K562 (cell line): ENCODE data around the gene DCTN1. TPM values are rescaled to one million over a fixed set of nuclear protein-coding genes. Genes with fewer than 3 reads are reported as not detected.

ENCODE experiments used
- ATAC-seq: fragments of 200-7000 bp; cut with Tn5 transposase; 3 replicates; pipeline ENCODE4 v1.9.1; 2020; ENCODE audit warnings: moderate library complexity
- BruUV-seq: library from RNA; stranded (reverse); fragments of 400-500 nt; replicated peaks from 2 replicates; lab custom pipeline; 2021; lab: Mats Ljungman, UMichigan
- CTCF ChIA-PET: fragments of 300-600 bp; formaldehyde crosslinking; extraction: SDS; loops from one replicate; lab custom pipeline; 2021; ENCODE audit warnings: low intra/inter-chr PET ratio; lab: Yijun Ruan, JAX
- POLR2A ChIA-PET: fragments of 300-600, 350-650 bp; sonication (Branson Sonifier 250); formaldehyde crosslinking; extraction: SDS; loops from one replicate; lab custom pipeline; 2021; ENCODE audit warnings: antibody characterized with exemption, inconsistent platforms; lab: Yijun Ruan, JAX
- DNase-seq, 4 experiments: peaks; one replicate each; pipeline versions ENCODE4 v3.0.0 to v3.0.0-alpha.2; 2011 to 2018; ENCODE audit warnings: low spot score in 3 of 4, mixed read lengths in 3 of 4; ENCODE audit errors: extremely low read depth in 1 of 4
- FAIRE-seq: peaks from 2 replicates; lab custom pipeline; 2011; peaks lifted over from hg19 to GRCh38; lab: Jason Lieb, UNC
- H2AFZ ChIP-seq: 2 replicates; pipeline ENCODE4 v1.6.0; 2011; ENCODE audit warnings: low read depth, low read length, control low read depth, inconsistent platforms
- H3K27ac ChIP-seq: fragments of 200-600 bp; 3 replicates; pipeline ENCODE4 v1.8.0; 2011; ENCODE audit warnings: low read depth, mild to moderate bottlenecking, control low read depth, inconsistent platforms, low read length, moderate library complexity, mixed read lengths; ENCODE audit errors: extremely low read depth
- H3K27me3 ChIP-seq, 2 experiments: fragments of 300-600 bp in 1 of 2; 2 replicates in 1 of 2; 3 replicates in 1 of 2; pipeline versions ENCODE4 v1.6.0 to v1.8.0; 2011; ENCODE audit warnings: inconsistent platforms in 2 of 2, low read length in 2 of 2, mild to moderate bottlenecking in 1 of 2, mixed read lengths in 1 of 2, moderate library complexity in 1 of 2; ENCODE audit not compliant: control insufficient read depth in 2 of 2, insufficient read depth in 2 of 2
- H3K36me3 ChIP-seq: fragments of 300-600 bp; 3 replicates; pipeline ENCODE4 v1.8.0; 2011; ENCODE audit warnings: mild to moderate bottlenecking, low read length, inconsistent platforms; ENCODE audit not compliant: control insufficient read depth, insufficient read depth
- H3K4me1 ChIP-seq, 2 experiments: fragments of 200-600 bp in 1 of 2; replicated peaks in 1 of 2; 2 replicates in 1 of 2; 3 replicates in 1 of 2; pipeline versions ENCODE4 v1.5.1 to v1.8.0; 2011; ENCODE audit warnings: inconsistent platforms in 2 of 2, low read length in 2 of 2, mild to moderate bottlenecking in 1 of 2, mixed read lengths in 1 of 2, moderate library complexity in 1 of 2; ENCODE audit not compliant: control insufficient read depth in 2 of 2, insufficient read depth in 2 of 2
- H3K4me2 ChIP-seq: 2 replicates; pipeline ENCODE4 v1.6.1; 2011; ENCODE audit warnings: low read length, control low read depth, inconsistent platforms, mixed read lengths; ENCODE audit not compliant: insufficient read depth
- H3K4me3 ChIP-seq: fragments of 200-600 bp; sonication (generic), shearing (Covaris generic); 2 replicates; pipeline ENCODE4 v1.5.1; 2016; ENCODE audit warnings: control low read depth, inconsistent platforms
- H3K79me2 ChIP-seq: fragments of 200-600 bp; 3 replicates; pipeline ENCODE4 v1.8.0; 2011; ENCODE audit warnings: low read length, inconsistent platforms; ENCODE audit not compliant: control insufficient read depth, insufficient read depth
- H3K9ac ChIP-seq, 2 experiments: 2 replicates each; pipeline versions ENCODE4 v1.6.0 to v1.6.1; 2011; ENCODE audit warnings: low read depth in 2 of 2, low read length in 2 of 2, control low read depth in 1 of 2, inconsistent platforms in 1 of 2, mild to moderate bottlenecking in 1 of 2, mixed read lengths in 1 of 2; ENCODE audit not compliant: insufficient read depth in 1 of 2
- H3K9me1 ChIP-seq: one replicate; pipeline ENCODE4 v1.6.0; 2011; ENCODE audit warnings: inconsistent platforms, mild to moderate bottlenecking, low read length, moderate library complexity; ENCODE audit not compliant: control insufficient read depth, insufficient read depth
- H3K9me3 ChIP-seq: replicated peaks from 2 replicates; pipeline ENCODE4 v1.5.1; 2011; ENCODE audit warnings: low read depth, low read length, inconsistent platforms; ENCODE audit not compliant: control insufficient read depth, insufficient read depth
- H4K20me1 ChIP-seq: replicated peaks from 2 replicates; pipeline ENCODE4 v1.6.1; 2011; ENCODE audit warnings: low read length, inconsistent platforms, mixed read lengths; ENCODE audit not compliant: control insufficient read depth, insufficient read depth
- CTBP1 ChIP-seq: fragments of 450-650 bp; IDR thresholded peaks from 2 replicates; pipeline ENCODE4 v1.6.1; 2016; ENCODE audit warnings: borderline replicate concordance
- NFYB ChIP-seq: IDR thresholded peaks from 2 replicates; pipeline ENCODE4 v1.6.1; 2011; ENCODE audit warnings: mild to moderate bottlenecking, moderate library complexity; ENCODE audit not compliant: insufficient read length; ENCODE audit errors: extremely low read depth
- ZNF280A ChIP-seq: fragments of 450-650 bp; IDR thresholded peaks from 2 replicates; pipeline ENCODE4 v1.6.1; 2018; ENCODE audit warnings: mild to moderate bottlenecking, low read depth; ENCODE audit not compliant: partially characterized antibody
- WGBS: fragments of 100-300 bp; shearing (Covaris generic); methylation state at CpG from one replicate; pipeline ENCODE4 v1.1.6; 2016; ENCODE audit warnings: low coverage, mixed read lengths; ENCODE audit not compliant: insufficient coverage; ENCODE audit errors: missing lambda C conversion rate; 5-methylcytosine and 5-hydroxymethylcytosine counted together
- in situ Hi-C: fragments of 300-500 bp; cut with MboI; formaldehyde crosslinking; loops from 4 replicates; pipeline ENCODE4 v1.15.0; 2018; ENCODE audit warnings: inconsistent platforms, mixed read lengths
- intact Hi-C: fragments of 100-400 bp; cut with micrococcal nuclease; formaldehyde crosslinking; loops from 2 replicates; pipeline ENCODE4 v1.14.2; 2022
- polyA plus RNA-seq, 8 experiments: library from polyadenylated mRNA; depleted of rRNA in 4 of 8; stranded (reverse) in 5 of 8; unstranded in 3 of 8; fragments of >200 nt; fragmentation: Nextera tagmentation in 2 of 8; fragmentation: Illumina TruSeq in 1 of 8; extraction: Ambion mirVana in 2 of 8; extraction: Trizol in 1 of 8; gene quantifications; 2 replicates each; pipeline versions ENCODE4 v1.2.1 to v1.2.3, GENCODE V29; 2011 to 2014; ENCODE audit warnings: inconsistent platforms in 1 of 8, missing spikeins in 1 of 8
- total RNA-seq, 7 experiments: library from RNA; depleted of rRNA in 6 of 7; stranded (reverse); fragments of >200 nt in 6 of 7; fragmentation: Illumina TruSeq in 2 of 7; extraction: Trizol in 2 of 7; gene quantifications; 2 replicates each; pipeline versions ENCODE4 v1.2.1 to v1.2.3, GENCODE V29; 2011 to 2021; ENCODE audit warnings: low replicate concordance in 1 of 7
- TF ChIP-seq, protein P1 (sequence below): fragments of 150-350 bp; IDR thresholded peaks from 2 replicates; pipeline ENCODE4 v1.6.1; 2014; ENCODE audit warnings: low read depth, mild to moderate bottlenecking, low read length, borderline replicate concordance
- TF ChIP-seq, protein P2 (sequence below): sonication (generic); formaldehyde crosslinking; IDR thresholded peaks from 2 replicates; pipeline ENCODE4 v1.8.1; 2023; ENCODE audit warnings: mild to moderate bottlenecking, missing genetic modification reagents

The DCTN1 gene
- total and polyA plus RNA-seq, 9 of the 15 experiments (the other 6 are each of a cell fraction or from before 2014, with no cell fraction given), result 23.9 to 71.7 (median 45.0) TPM

DNA sequence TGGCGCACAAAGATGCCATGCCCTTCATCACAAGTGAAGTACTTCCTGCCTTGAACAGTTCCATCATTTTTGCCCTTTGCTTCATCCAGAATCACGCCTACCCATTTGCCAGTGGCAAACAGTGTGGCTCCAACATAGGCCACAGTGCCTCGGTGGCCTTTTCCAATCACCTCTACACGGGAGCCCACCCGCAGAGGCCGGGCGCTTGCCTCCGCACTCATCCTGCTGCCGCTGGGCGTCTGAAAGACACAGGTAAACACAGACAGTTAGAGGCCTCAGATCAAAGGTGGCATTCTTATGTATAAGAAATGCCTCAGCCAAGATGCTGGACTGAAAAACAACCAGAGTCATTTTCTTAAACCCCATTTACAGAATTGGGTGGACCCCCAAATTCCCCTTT lies 2.1 kb downstream of the DCTN1 start:
- H3K4me1 ChIP-seq, result peaks cover 11 to 18% of the 10 kb centered on the region in 2 experiments; a peak in 4 of 5 replicates
- no peaks in the 10 kb centered on the region for H3K9me3 ChIP-seq
- H3K79me2 ChIP-seq, result peaks cover 10% of the 10 kb centered on the region; the same call in 2 of the 3 replicates
- intact Hi-C loops, result no loop called here
- no peaks in the 10 kb centered on the region for H3K27me3 ChIP-seq
- H3K27ac ChIP-seq, result no peak overlapping the region
- DNase-seq (no peak), FAIRE-seq (no peak), ATAC-seq (no peak)
- POLR2A ChIA-PET, result no interaction called here
- no peak overlapping the region for H3K4me2 ChIP-seq
- TF ChIP-seq ZNF280A (no peak), NFYB (no peak), CTBP1 (no peak)
- TF ChIP-seq, protein P1, sequence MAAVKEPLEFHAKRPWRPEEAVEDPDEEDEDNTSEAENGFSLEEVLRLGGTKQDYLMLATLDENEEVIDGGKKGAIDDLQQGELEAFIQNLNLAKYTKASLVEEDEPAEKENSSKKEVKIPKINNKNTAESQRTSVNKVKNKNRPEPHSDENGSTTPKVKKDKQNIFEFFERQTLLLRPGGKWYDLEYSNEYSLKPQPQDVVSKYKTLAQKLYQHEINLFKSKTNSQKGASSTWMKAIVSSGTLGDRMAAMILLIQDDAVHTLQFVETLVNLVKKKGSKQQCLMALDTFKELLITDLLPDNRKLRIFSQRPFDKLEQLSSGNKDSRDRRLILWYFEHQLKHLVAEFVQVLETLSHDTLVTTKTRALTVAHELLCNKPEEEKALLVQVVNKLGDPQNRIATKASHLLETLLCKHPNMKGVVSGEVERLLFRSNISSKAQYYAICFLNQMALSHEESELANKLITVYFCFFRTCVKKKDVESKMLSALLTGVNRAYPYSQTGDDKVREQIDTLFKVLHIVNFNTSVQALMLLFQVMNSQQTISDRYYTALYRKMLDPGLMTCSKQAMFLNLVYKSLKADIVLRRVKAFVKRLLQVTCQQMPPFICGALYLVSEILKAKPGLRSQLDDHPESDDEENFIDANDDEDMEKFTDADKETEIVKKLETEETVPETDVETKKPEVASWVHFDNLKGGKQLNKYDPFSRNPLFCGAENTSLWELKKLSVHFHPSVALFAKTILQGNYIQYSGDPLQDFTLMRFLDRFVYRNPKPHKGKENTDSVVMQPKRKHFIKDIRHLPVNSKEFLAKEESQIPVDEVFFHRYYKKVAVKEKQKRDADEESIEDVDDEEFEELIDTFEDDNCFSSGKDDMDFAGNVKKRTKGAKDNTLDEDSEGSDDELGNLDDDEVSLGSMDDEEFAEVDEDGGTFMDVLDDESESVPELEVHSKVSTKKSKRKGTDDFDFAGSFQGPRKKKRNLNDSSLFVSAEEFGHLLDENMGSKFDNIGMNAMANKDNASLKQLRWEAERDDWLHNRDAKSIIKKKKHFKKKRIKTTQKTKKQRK, result no peak
- TF ChIP-seq, protein P2, sequence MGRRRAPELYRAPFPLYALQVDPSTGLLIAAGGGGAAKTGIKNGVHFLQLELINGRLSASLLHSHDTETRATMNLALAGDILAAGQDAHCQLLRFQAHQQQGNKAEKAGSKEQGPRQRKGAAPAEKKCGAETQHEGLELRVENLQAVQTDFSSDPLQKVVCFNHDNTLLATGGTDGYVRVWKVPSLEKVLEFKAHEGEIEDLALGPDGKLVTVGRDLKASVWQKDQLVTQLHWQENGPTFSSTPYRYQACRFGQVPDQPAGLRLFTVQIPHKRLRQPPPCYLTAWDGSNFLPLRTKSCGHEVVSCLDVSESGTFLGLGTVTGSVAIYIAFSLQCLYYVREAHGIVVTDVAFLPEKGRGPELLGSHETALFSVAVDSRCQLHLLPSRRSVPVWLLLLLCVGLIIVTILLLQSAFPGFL (CRISPR knock-in tag), result no peak
- H3K4me3 ChIP-seq, result no peak overlapping the region
- BruUV-seq, result no TSS peak
- peaks cover 12% of the 10 kb centered on the region; the same call in 2 of the 3 replicates for H3K36me3 ChIP-seq
- in situ Hi-C loops, result no loop called here
- H3K9me1 ChIP-seq, result no peaks in the 10 kb centered on the region
- no peak overlapping the region for H2AFZ ChIP-seq
- CTCF ChIA-PET, result no interaction called here
- H3K9ac ChIP-seq, result no peak overlapping the region
- no peaks in the 10 kb centered on the region; the same call in none of the 2 replicates for H4K20me1 ChIP-seq
- WGBS, result 81% methylated on average over 10 of the region's 10 CpGs
